Activated CD4-positive, alpha-beta T cell treated with anti-CD3 and anti-CD28 coated beads, Interleukin-2, amount 10 ng/mL, durations not matched to agents 7 days and 5 days (primary cell): ENCODE data around the gene FGA. TPM values are rescaled to one million over a fixed set of nuclear protein-coding genes. Genes with fewer than 3 reads are reported as not detected.
"Not testable (repeated sequence)": the region's sequence is repeated elsewhere in the genome, so short reads cannot be mapped to it uniquely, and the experiment has no call there.

ENCODE experiments used
- CTCF ChIA-PET: fragments of 350-600 bp; sonication (Branson Sonifier 250); formaldehyde crosslinking; loops from one replicate; lab custom pipeline; 2021; ENCODE audit warnings: antibody characterized with exemption; lab: Charles Lee
- POLR2A ChIA-PET: fragments of 350-600 bp; sonication (Branson Sonifier 250); formaldehyde crosslinking; loops from one replicate; lab custom pipeline; 2021; ENCODE audit warnings: antibody characterized with exemption; lab: Charles Lee
- DNase-seq: peaks from one replicate; pipeline ENCODE4 v3.0.0-alpha.2; 2020
- H3K27ac Mint-ChIP-seq: one replicate; pipeline ENCODE4 v1.8.0; 2021; ENCODE audit warnings: mild to moderate bottlenecking, moderate library complexity, mixed read lengths
- H3K27me3 Mint-ChIP-seq: one replicate; pipeline ENCODE4 v1.8.0; 2021; ENCODE audit warnings: mixed read lengths
- H3K36me3 Mint-ChIP-seq: one replicate; pipeline ENCODE4 v1.8.0; 2021; ENCODE audit warnings: low read depth, mixed read lengths
- H3K4me1 Mint-ChIP-seq: one replicate; pipeline ENCODE4 v1.8.0; 2021; ENCODE audit warnings: mixed read lengths
- H3K4me3 Mint-ChIP-seq: one replicate; pipeline ENCODE4 v1.8.0; 2021; ENCODE audit warnings: mild to moderate bottlenecking, moderate library complexity, mixed read lengths
- H3K9me3 Mint-ChIP-seq: one replicate; pipeline ENCODE4 v1.8.0; 2021; ENCODE audit warnings: mixed read lengths
- total RNA-seq, 2 experiments: library from RNA; stranded (reverse); gene quantifications; one replicate each; pipeline ENCODE4 v1.2.3, GENCODE V29; 2021

The FGA gene
- total RNA-seq, 2 experiments from 2014 or later, result not detected

- no peak overlapping the region for H3K27ac Mint-ChIP-seq
- CTCF ChIA-PET, result interaction anchor here (0.7 to 1.4 kb wide), 3 partner anchors 9 to 74 kb away, joined by 3 to 5 read pairs (median 3); partner anchors contain the start of gene FGG
These were observed 12.7 kb upstream of the FGA start for GRCh38 chr4:154603033-154603943.

GRCh38 chr4:154602404-154603020 is 12.0 kb upstream of the FGA start:
- CTCF ChIA-PET, result interaction anchor here (0.8 to 1.4 kb wide), 3 partner anchors 9 to 12 kb away, joined by 3 to 5 read pairs (median 3); partner anchors contain the start of gene FGG
- Mint-ChIP-seq H3K4me1 (no peaks in the 10 kb centered on the region), H3K4me3 (no peak overlapping the region), H3K36me3 (no peaks in the 10 kb centered on the region), H3K27ac (no peak overlapping the region), H3K27me3 (peaks cover 22% of the 10 kb centered on the region), H3K9me3 (no peaks in the 10 kb centered on the region)
- POLR2A ChIA-PET, result no interaction called here
- DNase-seq, result no peak

More at GRCh38 chr4:154603033-154603943, 12.7 kb upstream of the FGA start:
- Mint-ChIP-seq H3K36me3 (no peaks in the 10 kb centered on the region), H3K9me3 (no peaks in the 10 kb centered on the region), H3K4me3 (no peak overlapping the region), H3K4me1 (no peaks in the 10 kb centered on the region), H3K27me3 (peaks cover 23% of the 10 kb centered on the region)
- POLR2A ChIA-PET, result no interaction called here
- DNase-seq, result no peak

- no peak for DNase-seq
- H3K4me3 Mint-ChIP-seq, result no peak overlapping the region
- H3K9me3 Mint-ChIP-seq, result no peaks in the 10 kb centered on the region
- H3K36me3 Mint-ChIP-seq, result no peaks in the 10 kb centered on the region
- peaks cover 19% of the 10 kb centered on the region for H3K27me3 Mint-ChIP-seq
- POLR2A ChIA-PET, result no interaction called here
- CTCF ChIA-PET, result interaction anchor here (0.7 kb wide), 1 partner anchor 19 kb away, joined by 3 read pairs; no protein-coding TSS in a partner anchor
- no peak overlapping the region for H3K27ac Mint-ChIP-seq
- no peaks in the 10 kb centered on the region for H3K4me1 Mint-ChIP-seq
These were observed 7.5 kb upstream of the FGA start for GRCh38 chr4:154597798-154598774.

- H3K4me1 Mint-ChIP-seq, H3K36me3 Mint-ChIP-seq, CTCF ChIA-PET, DNase-seq, POLR2A ChIA-PET, H3K4me3 Mint-ChIP-seq, H3K27ac Mint-ChIP-seq, H3K9me3 Mint-ChIP-seq: not testable (repeated sequence)
- H3K27me3 Mint-ChIP-seq, result peaks cover 19% of the 10 kb centered on the region
These were observed 6.7 kb upstream of the FGA start for GRCh38 chr4:154597281-154597680.

GRCh38 chr4:154595807-154596206 is 5.3 kb upstream of the FGA start:
- Mint-ChIP-seq H3K4me3 (no peak overlapping the region), H3K9me3 (no peaks in the 10 kb centered on the region), H3K27me3 (peaks cover 12% of the 10 kb centered on the region), H3K36me3 (no peaks in the 10 kb centered on the region), H3K27ac (no peak overlapping the region), H3K4me1 (no peaks in the 10 kb centered on the region)
- ChIA-PET POLR2A (no interaction called here), CTCF (no interaction called here)
- DNase-seq, result no peak

- peaks cover 15% of the 10 kb centered on the region for H3K27me3 Mint-ChIP-seq
- POLR2A ChIA-PET, H3K9me3 Mint-ChIP-seq, H3K36me3 Mint-ChIP-seq, H3K4me3 Mint-ChIP-seq, H3K27ac Mint-ChIP-seq, H3K4me1 Mint-ChIP-seq, DNase-seq: not testable (repeated sequence)
- CTCF ChIA-PET, result interaction anchor here (0.9 to 1.1 kb wide), 2 partner anchors 8 to 10 kb away, joined by 3 read pairs; no protein-coding TSS in a partner anchor
These were observed 3.8 kb upstream of the FGA start for GRCh38 chr4:154594343-154594742.

- ChIA-PET POLR2A (no interaction called here), CTCF (interaction anchor here (0.6 to 1.1 kb wide), 3 partner anchors 8 to 1210 kb away, joined by 3 read pairs; no protein-coding TSS in a partner anchor)
- no peak for DNase-seq
- no peak overlapping the region for H3K27ac Mint-ChIP-seq
- H3K4me3 Mint-ChIP-seq, result no peak overlapping the region
- no peaks in the 10 kb centered on the region for H3K4me1 Mint-ChIP-seq
- no peaks in the 10 kb centered on the region for H3K9me3 Mint-ChIP-seq
- peaks cover 17% of the 10 kb centered on the region for H3K27me3 Mint-ChIP-seq
- H3K36me3 Mint-ChIP-seq, result no peaks in the 10 kb centered on the region
These were observed 3.3 kb upstream of the FGA start for GRCh38 chr4:154593868-154594267.

- Mint-ChIP-seq H3K4me1 (no peaks in the 10 kb centered on the region), H3K36me3 (no peaks in the 10 kb centered on the region), H3K4me3 (no peak overlapping the region), H3K27me3 (peaks cover 18% of the 10 kb centered on the region), H3K27ac (no peak overlapping the region), H3K9me3 (no peaks in the 10 kb centered on the region)
- POLR2A ChIA-PET, result no interaction called here
- CTCF ChIA-PET, result interaction anchor here (1.0 kb wide), 1 partner anchor 24 kb away, joined by 3 read pairs; no protein-coding TSS in a partner anchor
- no peak for DNase-seq
These were observed 1.3 kb upstream of the FGA start for GRCh38 chr4:154591890-154592289.

- Mint-ChIP-seq H3K27me3 (peaks cover 16% of the 10 kb centered on the region), H3K27ac (no peak overlapping the region), H3K36me3 (no peaks in the 10 kb centered on the region), H3K4me1 (no peaks in the 10 kb centered on the region), H3K4me3 (no peak overlapping the region), H3K9me3 (no peaks in the 10 kb centered on the region)
- CTCF ChIA-PET, result no interaction called here
- POLR2A ChIA-PET, result no interaction called here
- no peak for DNase-seq
These were observed 995 bp downstream of the FGA start for GRCh38 chr4:154589296-154590197.

- ChIA-PET CTCF (no interaction called here), POLR2A (no interaction called here)
- DNase-seq, result no peak
- Mint-ChIP-seq H3K4me3 (no peak overlapping the region), H3K4me1 (no peaks in the 10 kb centered on the region), H3K27ac (no peak overlapping the region), H3K27me3 (peaks cover 13% of the 10 kb centered on the region), H3K9me3 (no peaks in the 10 kb centered on the region), H3K36me3 (no peaks in the 10 kb centered on the region)
These were observed 2.3 kb downstream of the FGA start for GRCh38 chr4:154588198-154588597.

GRCh38 chr4:154586296-154587033 is 4.1 kb downstream of the FGA start:
- POLR2A ChIA-PET, result no interaction called here
- CTCF ChIA-PET, result no interaction called here
- Mint-ChIP-seq H3K27me3 (peaks cover 19% of the 10 kb centered on the region), H3K9me3 (no peaks in the 10 kb centered on the region), H3K4me3 (no peak overlapping the region), H3K36me3 (no peaks in the 10 kb centered on the region), H3K27ac (no peak overlapping the region), H3K4me1 (no peaks in the 10 kb centered on the region)
- no peak for DNase-seq
